DND-41 (cell line): Measurements from ENCODE around the gene FJX1.

Experiments
- ATAC-seq: fragments of 200-7000 bp; cut with Tn5 transposase; 3 replicates; pipeline ENCODE4 v1.9.1; 2021; ENCODE audit warnings: low read depth; ENCODE audit not compliant: insufficient read depth
- DNase-seq: peaks from one replicate; pipeline ENCODE4 v3.0.0-alpha.2; 2020
- H2AFZ ChIP-seq: 2 replicates; pipeline ENCODE4 v1.6.0; 2012; ENCODE audit warnings: low read depth, low read length
- H3K27ac ChIP-seq: 2 replicates; pipeline ENCODE4 v1.5.1; 2012; ENCODE audit warnings: low read length, inconsistent platforms
- H3K27me3 ChIP-seq: fragments of 200-600 bp; sonication (generic); 2 replicates; pipeline ENCODE4 v1.6.0; 2012; ENCODE audit warnings: low read length, mild to moderate bottlenecking, inconsistent platforms; ENCODE audit not compliant: insufficient read depth, poor library complexity
- H3K36me3 ChIP-seq: 2 replicates; pipeline ENCODE4 v1.5.1; 2012; ENCODE audit warnings: low read length, inconsistent platforms; ENCODE audit not compliant: insufficient read depth
- H3K4me1 ChIP-seq: 2 replicates; pipeline ENCODE4 v1.5.1; 2012; ENCODE audit warnings: mild to moderate bottlenecking, low read length; ENCODE audit not compliant: insufficient read depth
- H3K4me2 ChIP-seq: 2 replicates; pipeline ENCODE4 v1.6.0; 2012; ENCODE audit warnings: mild to moderate bottlenecking, moderate library complexity, low read length, inconsistent platforms; ENCODE audit not compliant: insufficient read depth
- H3K4me3 ChIP-seq, 2 experiments: fragments of 200-600 bp in 1 of 2; shearing (Covaris generic) in 1 of 2; 2 replicates each; pipeline ENCODE4 v1.5.1; 2012 to 2016; ENCODE audit warnings: inconsistent platforms in 2 of 2, low read length in 2 of 2, mild to moderate bottlenecking in 2 of 2, low read depth in 1 of 2, moderate library complexity in 1 of 2
- H3K79me2 ChIP-seq: 2 replicates; pipeline ENCODE4 v1.6.0; 2012; ENCODE audit warnings: low read length, inconsistent platforms; ENCODE audit not compliant: insufficient read depth
- H3K9ac ChIP-seq: 2 replicates; pipeline ENCODE4 v1.6.0; 2012; ENCODE audit warnings: low read depth, mild to moderate bottlenecking, inconsistent platforms, low read length, moderate library complexity
- H3K9me3 ChIP-seq: 2 replicates; pipeline ENCODE4 v1.5.1; 2012; ENCODE audit warnings: low read length, moderate library complexity, mild to moderate bottlenecking, inconsistent platforms; ENCODE audit not compliant: insufficient read depth, severe bottlenecking
- H4K20me1 ChIP-seq: 2 replicates; pipeline ENCODE4 v1.6.0; 2012; ENCODE audit warnings: low read length; ENCODE audit not compliant: insufficient read depth
- EZH2 ChIP-seq: IDR thresholded peaks from 3 replicates; pipeline ENCODE4 v1.6.1; 2012; ENCODE audit warnings: borderline replicate concordance, low read depth, mild to moderate bottlenecking, moderate library complexity, low read length, inconsistent platforms; ENCODE audit not compliant: severe bottlenecking
- TF ChIP-seq, protein P1 (sequence below): IDR thresholded peaks from 2 replicates; pipeline ENCODE4 v1.5.1; 2012; ENCODE audit warnings: borderline replicate concordance, low read length, moderate library complexity, mild to moderate bottlenecking; ENCODE audit not compliant: poor library complexity, severe bottlenecking; ENCODE audit errors: extremely low read depth

FJX1 gene

DNA sequence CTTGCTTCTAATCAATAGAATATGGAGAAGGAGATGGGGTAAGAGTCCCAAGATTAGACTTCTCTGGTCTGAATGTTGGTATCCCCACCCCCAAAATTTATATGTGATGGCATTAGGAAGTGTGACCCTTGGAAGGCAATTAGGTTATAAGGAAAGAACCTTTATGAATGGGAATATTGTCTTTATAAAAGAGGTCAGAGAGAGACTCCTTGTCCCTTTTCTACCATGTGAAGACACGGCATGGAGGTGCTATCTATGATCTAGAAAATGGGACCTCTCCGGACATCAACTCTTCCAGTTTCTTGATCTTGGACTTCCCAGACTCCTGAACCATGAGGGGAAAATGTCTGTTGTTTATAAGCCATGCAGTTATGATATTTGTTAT, 37.9 kb upstream of the FJX1 start:
- Histone ChIP-seq H3K9ac (no peak overlapping the region), H3K4me2 (no peak overlapping the region), H3K79me2 (no peaks in the 10 kb centered on the region), H3K4me1 (no peaks in the 10 kb centered on the region), H3K27ac (no peak overlapping the region), H3K36me3 (no peaks in the 10 kb centered on the region), H2AFZ (no peak overlapping the region), H3K27me3 (no peaks in the 10 kb centered on the region), H3K4me3 (no peak overlapping the region), H3K9me3 (no peaks in the 10 kb centered on the region), H4K20me1 (no peaks in the 10 kb centered on the region)
- TF ChIP-seq, protein P1, sequence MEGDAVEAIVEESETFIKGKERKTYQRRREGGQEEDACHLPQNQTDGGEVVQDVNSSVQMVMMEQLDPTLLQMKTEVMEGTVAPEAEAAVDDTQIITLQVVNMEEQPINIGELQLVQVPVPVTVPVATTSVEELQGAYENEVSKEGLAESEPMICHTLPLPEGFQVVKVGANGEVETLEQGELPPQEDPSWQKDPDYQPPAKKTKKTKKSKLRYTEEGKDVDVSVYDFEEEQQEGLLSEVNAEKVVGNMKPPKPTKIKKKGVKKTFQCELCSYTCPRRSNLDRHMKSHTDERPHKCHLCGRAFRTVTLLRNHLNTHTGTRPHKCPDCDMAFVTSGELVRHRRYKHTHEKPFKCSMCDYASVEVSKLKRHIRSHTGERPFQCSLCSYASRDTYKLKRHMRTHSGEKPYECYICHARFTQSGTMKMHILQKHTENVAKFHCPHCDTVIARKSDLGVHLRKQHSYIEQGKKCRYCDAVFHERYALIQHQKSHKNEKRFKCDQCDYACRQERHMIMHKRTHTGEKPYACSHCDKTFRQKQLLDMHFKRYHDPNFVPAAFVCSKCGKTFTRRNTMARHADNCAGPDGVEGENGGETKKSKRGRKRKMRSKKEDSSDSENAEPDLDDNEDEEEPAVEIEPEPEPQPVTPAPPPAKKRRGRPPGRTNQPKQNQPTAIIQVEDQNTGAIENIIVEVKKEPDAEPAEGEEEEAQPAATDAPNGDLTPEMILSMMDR = no peak
- no peak for TF ChIP-seq EZH2
- DNase-seq (no peak), ATAC-seq (no peak)

DNA sequence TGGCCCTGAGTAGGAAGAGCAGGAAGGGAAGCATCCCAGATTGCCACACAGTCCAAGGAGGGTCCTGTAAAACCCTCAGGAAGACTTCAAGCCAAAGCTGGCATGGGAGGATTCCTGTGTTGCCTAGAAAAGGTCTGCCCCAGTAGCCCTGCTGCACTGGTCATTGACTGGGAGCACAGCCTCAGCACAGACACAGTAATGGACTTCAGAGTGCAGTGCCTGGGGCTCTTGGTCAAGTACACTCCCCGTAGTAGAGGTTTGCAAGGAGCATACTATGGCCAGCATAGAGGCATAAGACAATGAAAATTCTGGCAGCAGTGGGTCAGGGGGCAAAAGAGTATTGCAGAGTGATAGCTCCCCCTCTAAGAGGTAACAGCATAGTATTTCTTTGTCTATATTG, 36.2 kb upstream of the FJX1 start:
- no peak overlapping the region for H3K27ac ChIP-seq

DNA sequence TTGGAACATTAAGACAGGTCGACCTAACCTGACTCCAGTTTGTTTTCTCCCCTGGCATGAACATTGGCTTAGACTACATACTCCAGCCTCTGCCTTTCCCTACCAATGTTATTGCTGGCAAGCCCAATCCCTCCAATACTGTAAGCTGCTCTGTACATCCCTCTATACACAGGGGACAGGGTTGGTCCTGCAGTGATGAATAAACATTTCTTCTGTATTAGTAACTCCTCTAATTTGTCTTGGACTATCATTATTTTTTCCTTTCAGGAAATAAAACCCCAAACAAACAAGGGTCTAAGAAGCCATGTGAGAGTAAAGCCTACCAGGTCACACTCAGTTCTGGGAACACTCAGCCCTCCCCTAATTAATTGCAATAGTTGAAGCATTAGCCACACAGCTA, 35.1 kb upstream of the FJX1 start:
- no peaks in the 10 kb centered on the region for H3K36me3 ChIP-seq
- TF ChIP-seq EZH2 = no peak
- TF ChIP-seq, protein P1 = no peak
- DNase-seq (no peak), ATAC-seq (no peak)
- no peak overlapping the region for H3K27ac ChIP-seq
- H3K4me1 ChIP-seq = no peaks in the 10 kb centered on the region
- H3K27me3 ChIP-seq = peaks cover 2% of the 10 kb centered on the region
- no peak overlapping the region for H3K4me2 ChIP-seq
- no peak overlapping the region for H2AFZ ChIP-seq
- H3K79me2 ChIP-seq = no peaks in the 10 kb centered on the region
- no peak overlapping the region for H3K9ac ChIP-seq
- H3K4me3 ChIP-seq = no peak overlapping the region
- H3K9me3 ChIP-seq = no peaks in the 10 kb centered on the region
- H4K20me1 ChIP-seq = no peaks in the 10 kb centered on the region

More for the DNA sequence above, 36.2 kb upstream of the FJX1 start:
- H2AFZ ChIP-seq = no peak overlapping the region
- DNase-seq = no peak
- no peak for ATAC-seq
- H3K9ac ChIP-seq = no peak overlapping the region
- H3K4me3 ChIP-seq = no peak overlapping the region
- no peaks in the 10 kb centered on the region for H3K36me3 ChIP-seq
- no peaks in the 10 kb centered on the region for H3K4me1 ChIP-seq
- H3K9me3 ChIP-seq = no peaks in the 10 kb centered on the region
- TF ChIP-seq EZH2 = no peak
- TF ChIP-seq, protein P1 = no peak
- peaks cover 2% of the 10 kb centered on the region for H3K27me3 ChIP-seq
- no peak overlapping the region for H3K4me2 ChIP-seq
- H3K79me2 ChIP-seq = no peaks in the 10 kb centered on the region
- no peaks in the 10 kb centered on the region for H4K20me1 ChIP-seq

DNA sequence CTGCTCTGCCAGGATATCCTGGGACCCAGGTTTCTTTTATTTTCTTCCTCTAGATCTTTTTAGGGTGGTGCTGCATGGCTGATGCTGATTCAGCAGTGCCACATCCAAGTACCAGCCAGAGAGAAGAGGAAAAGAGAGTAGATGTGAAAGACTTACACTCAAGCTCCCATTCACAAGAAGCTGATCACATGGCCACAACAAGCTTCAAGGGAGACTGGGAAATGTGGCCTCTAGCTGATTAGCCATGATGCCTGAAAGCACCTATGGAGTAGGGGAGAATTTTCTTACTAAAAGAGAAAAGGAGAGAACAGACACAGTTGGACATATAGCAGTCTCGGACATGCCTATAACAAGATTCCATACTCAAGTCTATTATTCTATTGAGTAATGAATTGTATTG, 34.4 kb upstream of the FJX1 start:
- ATAC-seq = no peak
- Histone ChIP-seq H3K4me2 (no peak overlapping the region), H3K27me3 (peaks cover 2% of the 10 kb centered on the region), H3K9me3 (no peaks in the 10 kb centered on the region), H3K4me1 (no peaks in the 10 kb centered on the region), H3K27ac (no peak overlapping the region), H4K20me1 (no peaks in the 10 kb centered on the region), H3K9ac (no peak overlapping the region), H3K79me2 (no peaks in the 10 kb centered on the region), H2AFZ (no peak overlapping the region), H3K4me3 (no peak overlapping the region), H3K36me3 (no peaks in the 10 kb centered on the region)
- DNase-seq = no peak
- TF ChIP-seq, protein P1 = no peak
- no peak for TF ChIP-seq EZH2
